ENCODE measurements around the gene DDX39A. TPM values are rescaled to one million over a fixed set of nuclear protein-coding genes. Genes with fewer than 3 reads are reported as not detected.

Gene DDX39A
- total and polyA plus RNA-seq, 2 donors (not counting 1 experiment from before 2014, with no cell fraction given), result 178 to 393 TPM

DNA sequence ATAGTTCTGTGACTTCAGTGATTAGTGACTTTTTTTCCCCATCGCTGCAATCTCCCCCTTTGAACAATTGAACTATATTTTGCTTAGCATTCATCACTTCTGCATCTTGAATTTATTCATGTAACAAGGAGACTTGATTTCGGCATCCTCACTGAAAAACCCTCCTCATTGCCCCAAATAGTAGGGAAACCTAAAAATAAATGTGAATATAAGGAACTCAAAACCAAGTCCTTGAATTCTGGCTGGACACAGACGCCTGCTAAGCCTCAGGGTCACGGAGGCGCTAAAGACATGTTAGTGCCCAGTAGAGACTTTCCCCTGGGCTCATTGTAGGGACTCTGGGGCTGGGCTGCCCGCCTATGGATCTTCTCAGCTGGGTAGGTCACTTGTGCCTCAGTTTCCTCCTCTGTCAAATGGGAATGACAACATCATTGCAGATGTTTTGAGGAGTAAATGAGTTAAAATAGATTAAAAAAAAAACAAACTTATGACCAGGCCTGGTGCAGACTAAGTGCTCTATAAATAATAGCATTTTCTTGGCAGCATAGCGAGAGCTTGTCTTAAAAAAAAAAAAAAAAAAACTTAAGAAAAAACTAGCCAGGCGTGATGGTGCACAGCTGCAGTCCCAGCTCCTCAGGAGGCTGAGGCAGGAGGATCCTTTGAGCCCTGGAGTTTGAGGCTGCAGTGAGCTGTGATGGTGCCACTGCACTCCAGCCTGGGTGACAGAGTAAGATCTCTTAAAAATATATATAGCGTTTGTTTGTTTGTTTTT, 39.7 kb downstream of the DDX39A start:
- no peak overlapping the region for H3K9ac ChIP-seq (ENCODE audit: low read length)
- 78% methylated on average over 5 of the region's 9 CpGs for WGBS (ENCODE audit: insufficient coverage)
- H3K4me3 Mint-ChIP-seq, result peak overlapping the region; percentile 54
- no peak for TF ChIP-seq EZH2 (IDR thresholded peaks at IDR 0.05; ENCODE audit: borderline replicate concordance, insufficient read depth, low read depth, low read length, poor library complexity, severe bottlenecking)
- TF ChIP-seq, protein P1, sequence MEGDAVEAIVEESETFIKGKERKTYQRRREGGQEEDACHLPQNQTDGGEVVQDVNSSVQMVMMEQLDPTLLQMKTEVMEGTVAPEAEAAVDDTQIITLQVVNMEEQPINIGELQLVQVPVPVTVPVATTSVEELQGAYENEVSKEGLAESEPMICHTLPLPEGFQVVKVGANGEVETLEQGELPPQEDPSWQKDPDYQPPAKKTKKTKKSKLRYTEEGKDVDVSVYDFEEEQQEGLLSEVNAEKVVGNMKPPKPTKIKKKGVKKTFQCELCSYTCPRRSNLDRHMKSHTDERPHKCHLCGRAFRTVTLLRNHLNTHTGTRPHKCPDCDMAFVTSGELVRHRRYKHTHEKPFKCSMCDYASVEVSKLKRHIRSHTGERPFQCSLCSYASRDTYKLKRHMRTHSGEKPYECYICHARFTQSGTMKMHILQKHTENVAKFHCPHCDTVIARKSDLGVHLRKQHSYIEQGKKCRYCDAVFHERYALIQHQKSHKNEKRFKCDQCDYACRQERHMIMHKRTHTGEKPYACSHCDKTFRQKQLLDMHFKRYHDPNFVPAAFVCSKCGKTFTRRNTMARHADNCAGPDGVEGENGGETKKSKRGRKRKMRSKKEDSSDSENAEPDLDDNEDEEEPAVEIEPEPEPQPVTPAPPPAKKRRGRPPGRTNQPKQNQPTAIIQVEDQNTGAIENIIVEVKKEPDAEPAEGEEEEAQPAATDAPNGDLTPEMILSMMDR (IDR thresholded peaks at IDR 0.05), result no peak
- peak; percentile 44 for DNase-seq
- no peaks in the 10 kb centered on the region for H3K9me3 Mint-ChIP-seq (ENCODE audit: insufficient read depth)
- H3K27me3 Mint-ChIP-seq, result no peaks in the 10 kb centered on the region
- H3K36me3 ChIP-seq (replicated peaks in 1 of 2; ENCODE audit: control extremely low read depth in 1 of 2, control insufficient read depth in 1 of 2, extremely low read depth in 1 of 2, insufficient read depth in 2 of 2, low read length in 1 of 2), result no peaks in the 10 kb centered on the region
- H3K4me1 ChIP-seq (ENCODE audit: control insufficient read depth in 2 of 2, insufficient read depth in 2 of 2, low read length in 2 of 2), result peaks cover 58 to 90% of the 10 kb centered on the region in 2 donors
- H3K4me1 Mint-ChIP-seq, result peaks cover 59% of the 10 kb centered on the region
- H3K27ac Mint-ChIP-seq, result peak overlapping the region; percentile 99
- POLR2A ChIA-PET, result interaction anchor here (0.7 to 7.0 kb wide), 6 partner anchors 9 to 53 kb away, joined by 3 to 61 read pairs (median 8); partner anchors contain the start of gene PKN1
- no peak overlapping the region for H3K4me3 ChIP-seq (ENCODE audit: control extremely low read depth in 1 of 5, extremely low read depth in 1 of 5, insufficient read depth in 1 of 5, low read depth in 2 of 5, low read length in 4 of 5)
- no peak overlapping the region for H2AFZ ChIP-seq (ENCODE audit: insufficient read depth, low read depth, low read length, poor library complexity, severe bottlenecking)
- CTCF ChIA-PET, result interaction anchor here (0.6 to 7.3 kb wide), 7 partner anchors 9 to 1596 kb away, joined by 3 to 90 read pairs (median 5); no protein-coding TSS in a partner anchor
- no peaks in the 10 kb centered on the region for H3K9me3 ChIP-seq (ENCODE audit: control extremely low read depth in 1 of 3, control insufficient read depth in 2 of 3, insufficient read depth in 1 of 3, low read length in 2 of 3)
- no peaks in the 10 kb centered on the region for H3K27me3 ChIP-seq (replicated peaks in 1 of 4; ENCODE audit: control extremely low read depth in 1 of 4, control insufficient read depth in 3 of 4, insufficient read depth in 4 of 4, low read length in 3 of 4)
- intact Hi-C loops (cut with micrococcal nuclease), result loop anchor here (5.0 kb wide), 3 partner anchors 372 to 1277 kb away; partner anchors contain the start of genes LYL1 and RFX1
- peak overlapping the region; percentile 98 for H3K4me2 ChIP-seq (replicated peaks; ENCODE audit: low read depth, low read length, poor library complexity, severe bottlenecking)
- no peak for ATAC-seq (ENCODE audit: low read depth)
- H4K20me1 ChIP-seq (ENCODE audit: control insufficient read depth, insufficient read depth, low read length, poor library complexity, severe bottlenecking), result peaks cover 6% of the 10 kb centered on the region
- peaks cover 52% of the 10 kb centered on the region for H3K79me2 ChIP-seq (ENCODE audit: control insufficient read depth, insufficient read depth, low read length)
- peak overlapping the region; percentile 97 to 99 for H3K27ac ChIP-seq (ENCODE audit: low read length in 2 of 2)

- CTCF ChIA-PET, result interaction anchor here (1.0 to 7.3 kb wide), 5 partner anchors 8 to 30 kb away, joined by 3 to 90 read pairs (median 27); no protein-coding TSS in a partner anchor
- Mint-ChIP-seq H3K27ac (peak overlapping the region; percentile 85), H3K27me3 (no peaks in the 10 kb centered on the region), H3K4me1 (peaks cover 58% of the 10 kb centered on the region), H3K9me3 (ENCODE audit: insufficient read depth) (no peaks in the 10 kb centered on the region), H3K4me3 (peak overlapping the region; percentile 54)
- no peaks in the 10 kb centered on the region for H3K36me3 ChIP-seq (replicated peaks in 1 of 2; ENCODE audit: control extremely low read depth in 1 of 2, control insufficient read depth in 1 of 2, extremely low read depth in 1 of 2, insufficient read depth in 2 of 2, low read length in 1 of 2)
- 92% methylated on average over 3 of the region's 4 CpGs for WGBS (ENCODE audit: insufficient coverage)
- peak overlapping the region; percentile 98 for H3K4me2 ChIP-seq (replicated peaks; ENCODE audit: low read depth, low read length, poor library complexity, severe bottlenecking)
- H2AFZ ChIP-seq (ENCODE audit: insufficient read depth, low read depth, low read length, poor library complexity, severe bottlenecking), result no peak overlapping the region
- peaks cover 5% of the 10 kb centered on the region for H4K20me1 ChIP-seq (ENCODE audit: control insufficient read depth, insufficient read depth, low read length, poor library complexity, severe bottlenecking)
- intact Hi-C loops (cut with micrococcal nuclease), result no loop called here
- no peak for ATAC-seq (ENCODE audit: low read depth)
- TF ChIP-seq EZH2 (IDR thresholded peaks at IDR 0.05; ENCODE audit: borderline replicate concordance, insufficient read depth, low read depth, low read length, poor library complexity, severe bottlenecking), result no peak
- TF ChIP-seq, protein P1 (IDR thresholded peaks at IDR 0.05), result no peak
- peaks cover 58 to 90% of the 10 kb centered on the region in 2 donors for H3K4me1 ChIP-seq (ENCODE audit: control insufficient read depth in 2 of 2, insufficient read depth in 2 of 2, low read length in 2 of 2)
- peak overlapping the region; percentile 97 to 99 for H3K27ac ChIP-seq (ENCODE audit: low read length in 2 of 2)
- POLR2A ChIA-PET, result interaction anchor here (0.7 to 7.0 kb wide), 3 partner anchors 9 to 539 kb away, joined by 3 to 61 read pairs (median 7); no protein-coding TSS in a partner anchor
- no peak overlapping the region for H3K4me3 ChIP-seq (ENCODE audit: control extremely low read depth in 1 of 5, extremely low read depth in 1 of 5, insufficient read depth in 1 of 5, low read depth in 2 of 5, low read length in 4 of 5)
- no peak for DNase-seq
- no peaks in the 10 kb centered on the region for H3K27me3 ChIP-seq (replicated peaks in 1 of 4; ENCODE audit: control extremely low read depth in 1 of 4, control insufficient read depth in 3 of 4, insufficient read depth in 4 of 4, low read length in 3 of 4)
- H3K9ac ChIP-seq (ENCODE audit: low read length), result no peak overlapping the region
- H3K79me2 ChIP-seq (ENCODE audit: control insufficient read depth, insufficient read depth, low read length), result peaks cover 46% of the 10 kb centered on the region
- H3K9me3 ChIP-seq (ENCODE audit: control extremely low read depth in 1 of 3, control insufficient read depth in 2 of 3, insufficient read depth in 1 of 3, low read length in 2 of 3), result no peaks in the 10 kb centered on the region
These were observed 40.3 kb downstream of the DDX39A start for GRCh38 chr19:14378890-14379289.
